DOHH2 (cell line): Measurements from ENCODE around the gene CGNL1.

Experiments
- H3F3A ChIP-seq: fragments of 200-600 bp; sonication (generic), shearing (Covaris generic); 2 replicates; pipeline ENCODE4 v1.6.0; 2016; ENCODE audit warnings: antibody characterized with exemption, mild to moderate bottlenecking; ENCODE audit not compliant: control insufficient read depth, insufficient read depth
- H3K27ac ChIP-seq: fragments of 200-600 bp; sonication (generic); 2 replicates; pipeline ENCODE4 v1.5.1; 2014; ENCODE audit warnings: low read depth, mild to moderate bottlenecking, low read length, moderate library complexity
- H3K27me3 ChIP-seq: fragments of 200-600 bp; sonication (generic); 2 replicates; pipeline ENCODE4 v1.6.1; 2014; ENCODE audit warnings: mild to moderate bottlenecking, low read length, mixed read lengths; ENCODE audit not compliant: control insufficient read depth
- H3K36me3 ChIP-seq: fragments of 200-600 bp; sonication (generic); 2 replicates; pipeline ENCODE4 v1.6.1; 2014; ENCODE audit warnings: mild to moderate bottlenecking, low read length, moderate library complexity, mixed read lengths; ENCODE audit not compliant: control insufficient read depth
- H3K4me1 ChIP-seq: fragments of 200-600 bp; sonication (generic); 2 replicates; pipeline ENCODE4 v1.6.1; 2014; ENCODE audit warnings: mild to moderate bottlenecking, low read length, mixed read lengths; ENCODE audit not compliant: control insufficient read depth
- H3K4me2 ChIP-seq: fragments of 200-600 bp; sonication (generic); 2 replicates; pipeline ENCODE4 v1.6.0; 2014; ENCODE audit warnings: mild to moderate bottlenecking, low read length, moderate library complexity
- H3K4me3 ChIP-seq: fragments of 200-600 bp; sonication (generic); 2 replicates; pipeline ENCODE4 v1.5.1; 2014; ENCODE audit warnings: mild to moderate bottlenecking, low read length, mixed read lengths
- H3K79me2 ChIP-seq: fragments of 200-600 bp; sonication (generic); 2 replicates; pipeline ENCODE4 v1.6.1; 2014; ENCODE audit warnings: mild to moderate bottlenecking, low read length, mixed read lengths; ENCODE audit not compliant: control insufficient read depth
- H3K9me2 ChIP-seq: fragments of 200-600 bp; sonication (generic); replicated peaks from 2 replicates; pipeline ENCODE4 v1.6.1; 2014; ENCODE audit warnings: mild to moderate bottlenecking, low read length, mixed read lengths; ENCODE audit not compliant: control insufficient read depth
- H3K9me3 ChIP-seq: fragments of 200-600 bp; sonication (generic); 2 replicates; pipeline ENCODE4 v1.6.1; 2014; ENCODE audit warnings: antibody characterized with exemption, low read length, mixed read lengths; ENCODE audit not compliant: control insufficient read depth, insufficient read depth
- H4K20me1 ChIP-seq: fragments of 200-600 bp; sonication (generic); 2 replicates; pipeline ENCODE4 v1.6.0; 2014; ENCODE audit warnings: low read depth, mild to moderate bottlenecking, antibody characterized with exemption, low read length, moderate library complexity; ENCODE audit not compliant: control insufficient read depth, insufficient read depth
- CTCF ChIP-seq: fragments of 200-600 bp; sonication (generic); IDR thresholded peaks from one replicate; pipeline ENCODE4 v1.5.1; 2014; ENCODE audit warnings: antibody characterized with exemption, mild to moderate bottlenecking, low read depth, low read length; ENCODE audit not compliant: poor library complexity, severe bottlenecking
- EZH2phosphoT487 ChIP-seq: fragments of 200-600 bp; sonication (generic); IDR thresholded peaks from 2 replicates; pipeline ENCODE4 v1.6.1; 2017; ENCODE audit warnings: borderline replicate concordance, mild to moderate bottlenecking, antibody characterized with exemption, low read length, moderate library complexity, mixed read lengths

The CGNL1 gene

GRCh38 chr15:57389991-57390390 lies 13.7 kb downstream of the CGNL1 start:
- Histone ChIP-seq H3K36me3 (no peaks in the 10 kb centered on the region), H3K4me2 (no peak overlapping the region), H4K20me1 (no peaks in the 10 kb centered on the region), H3K9me2 (no peaks in the 10 kb centered on the region), H3K27me3 (0 out of 2 replicates have a peak, but pooled peaks cover 5% of the 10 kb centered on the region), H3F3A (no peaks in the 10 kb centered on the region), H3K4me3 (no peak overlapping the region), H3K4me1 (no peaks in the 10 kb centered on the region), H3K27ac (no peak overlapping the region), H3K79me2 (no peaks in the 10 kb centered on the region), H3K9me3 (no peaks in the 10 kb centered on the region)
- TF ChIP-seq CTCF = no peak
- no peak for TF ChIP-seq EZH2phosphoT487

GRCh38 chr15:57390583-57390982 lies 14.3 kb downstream of the CGNL1 start:
- Histone ChIP-seq H3K27ac (no peak overlapping the region), H4K20me1 (no peaks in the 10 kb centered on the region), H3K4me3 (no peak overlapping the region), H3K36me3 (no peaks in the 10 kb centered on the region), H3F3A (no peaks in the 10 kb centered on the region), H3K79me2 (no peaks in the 10 kb centered on the region), H3K4me2 (no peak overlapping the region), H3K9me3 (no peaks in the 10 kb centered on the region), H3K27me3 (0 out of 2 replicates have a peak, but pooled peaks cover 5% of the 10 kb centered on the region), H3K4me1 (no peaks in the 10 kb centered on the region), H3K9me2 (no peaks in the 10 kb centered on the region)
- TF ChIP-seq EZH2phosphoT487 = no peak
- no peak for TF ChIP-seq CTCF

- H3K4me2 ChIP-seq = no peak overlapping the region
- TF ChIP-seq EZH2phosphoT487 = no peak
- TF ChIP-seq CTCF = no peak
- H3K9me2 ChIP-seq = no peaks in the 10 kb centered on the region
- no peak overlapping the region for H3K27ac ChIP-seq
- H3K4me1 ChIP-seq = no peaks in the 10 kb centered on the region
- H3K36me3 ChIP-seq = no peaks in the 10 kb centered on the region
- no peak overlapping the region for H3K4me3 ChIP-seq
- no peaks in the 10 kb centered on the region for H3K9me3 ChIP-seq
- no peaks in the 10 kb centered on the region for H4K20me1 ChIP-seq
- no peaks in the 10 kb centered on the region for H3F3A ChIP-seq
- H3K79me2 ChIP-seq = no peaks in the 10 kb centered on the region
- 0 out of 2 replicates have a peak, but pooled peaks cover 2% of the 10 kb centered on the region for H3K27me3 ChIP-seq
These were observed 15.2 kb downstream of the CGNL1 start for GRCh38 chr15:57391537-57391936.
